ACC112 (cell line): ENCODE results near the gene ASPRV1.
"Not testable (repeated sequence)": the region's sequence is repeated elsewhere in the genome, so short reads cannot be mapped to it uniquely, and the experiment has no call there.

Experiments
- H2AFZ ChIP-seq: fragments of 200-600 bp; sonication (generic); one replicate; pipeline ENCODE4 v1.6.0; 2017; ENCODE audit warnings: antibody characterized with exemption, low read length; ENCODE audit not compliant: unreplicated experiment
- H3K27ac ChIP-seq: fragments of 200-600 bp; sonication (generic); 2 replicates; pipeline ENCODE4 v1.5.1; 2014; ENCODE audit warnings: low read depth, mild to moderate bottlenecking, antibody characterized with exemption, low read length, moderate library complexity
- H3K27me3 ChIP-seq: fragments of 200-600 bp; sonication (generic); 2 replicates; pipeline ENCODE4 v1.6.1; 2014; ENCODE audit warnings: mild to moderate bottlenecking, antibody characterized with exemption, low read length, moderate library complexity, mixed read lengths; ENCODE audit not compliant: insufficient read depth
- H3K36me3 ChIP-seq: fragments of 200-600 bp; sonication (generic); 2 replicates; pipeline ENCODE4 v1.6.1; 2016; ENCODE audit warnings: mild to moderate bottlenecking, antibody characterized with exemption, low read length, moderate library complexity, mixed read lengths; ENCODE audit not compliant: insufficient read depth
- H3K4me1 ChIP-seq: fragments of 200-600 bp; sonication (generic); one replicate; pipeline ENCODE4 v1.6.1; 2016; ENCODE audit warnings: low read length, mixed read lengths; ENCODE audit not compliant: insufficient read depth, unreplicated experiment, control insufficient read depth
- H3K4me3 ChIP-seq: fragments of 200-600 bp; sonication (generic); 2 replicates; pipeline ENCODE4 v1.5.1; 2014; ENCODE audit warnings: mild to moderate bottlenecking, low read depth, low read length
- H3K79me2 ChIP-seq: fragments of 200-600 bp; sonication (generic); one replicate; pipeline ENCODE4 v1.6.0; 2016; ENCODE audit warnings: low read length; ENCODE audit not compliant: control insufficient read depth, unreplicated experiment, insufficient read depth

The ASPRV1 gene

DNA sequence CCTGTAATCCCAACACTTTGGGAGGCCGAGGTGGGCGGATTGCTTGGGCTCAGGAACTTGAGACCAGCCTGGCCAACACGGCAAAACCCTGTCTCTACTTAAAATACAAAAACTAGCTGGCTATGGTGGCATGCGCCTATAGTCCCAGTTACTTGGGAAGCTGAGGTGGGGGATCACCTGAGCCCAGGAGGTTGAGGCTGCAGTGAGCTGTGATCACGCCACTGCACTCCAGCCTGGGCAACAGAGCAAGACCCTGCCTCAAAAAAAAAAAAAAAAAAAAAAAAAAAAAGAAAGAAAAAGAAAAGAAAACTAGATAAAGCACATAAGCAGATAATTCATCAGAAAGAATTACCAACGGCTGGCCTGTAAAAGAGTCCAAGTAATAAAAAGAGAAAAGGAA lies 39.1 kb upstream of the ASPRV1 start:
- not testable (repeated sequence) for H3K4me3 ChIP-seq, H3K36me3 ChIP-seq, H2AFZ ChIP-seq, H3K4me1 ChIP-seq, H3K27ac ChIP-seq, H3K27me3 ChIP-seq, H3K79me2 ChIP-seq

GRCh38 chr2:69998761-69999160 lies 37.3 kb upstream of the ASPRV1 start:
- Histone ChIP-seq H3K27ac (no peak overlapping the region), H2AFZ (no peak overlapping the region), H3K4me3 (no peak overlapping the region), H3K4me1 (peaks cover 9% of the 10 kb centered on the region), H3K27me3 (no peaks in the 10 kb centered on the region), H3K79me2 (no peaks in the 10 kb centered on the region), H3K36me3 (no peaks in the 10 kb centered on the region)

DNA sequence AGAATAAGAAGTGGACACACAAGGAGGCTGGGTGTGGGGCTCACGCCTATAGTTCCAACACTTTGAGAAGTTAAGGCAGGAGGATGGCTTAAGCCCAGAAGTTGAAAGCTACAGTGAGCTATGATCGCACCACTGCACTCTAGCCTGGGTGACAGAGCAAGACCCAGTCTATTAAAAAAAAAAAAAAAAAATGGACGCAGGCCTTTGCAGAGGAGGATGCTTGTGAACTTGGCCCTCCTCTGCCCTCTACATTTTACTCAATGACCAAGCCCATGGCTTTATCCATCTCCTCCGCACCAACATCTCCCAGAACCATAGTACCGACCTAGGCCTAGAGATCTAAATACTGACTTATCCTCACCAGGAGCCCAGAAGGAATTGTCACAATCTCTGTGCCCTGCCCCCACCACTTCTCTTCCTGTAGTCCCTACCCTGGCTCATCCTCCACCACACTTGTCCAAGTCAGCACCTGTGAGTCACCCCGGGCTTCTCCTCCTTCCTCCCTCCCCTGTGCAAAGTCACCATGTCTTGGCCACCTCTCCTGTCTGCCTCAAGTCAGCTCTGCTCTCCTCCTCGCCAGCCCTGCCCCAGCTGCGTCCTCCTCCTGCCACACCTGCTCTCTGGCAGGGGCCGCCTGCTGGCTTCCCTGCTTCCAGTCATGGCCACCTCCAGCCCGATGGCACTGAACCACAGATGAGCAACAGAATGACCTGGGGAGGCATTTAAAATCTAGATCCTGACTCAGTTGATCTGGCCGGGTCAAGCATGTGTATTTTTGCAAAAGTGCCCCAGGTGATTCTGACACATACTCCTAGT lies 35.8 kb upstream of the ASPRV1 start:
- Histone ChIP-seq H2AFZ (no peak overlapping the region), H3K79me2 (no peaks in the 10 kb centered on the region), H3K4me3 (no peak overlapping the region), H3K27me3 (no peaks in the 10 kb centered on the region), H3K4me1 (peaks cover 9% of the 10 kb centered on the region), H3K36me3 (no peaks in the 10 kb centered on the region), H3K27ac (no peak overlapping the region)

- no peaks in the 10 kb centered on the region for H3K36me3 ChIP-seq
- H3K27ac ChIP-seq = no peak overlapping the region
- H3K79me2 ChIP-seq = no peaks in the 10 kb centered on the region
- peaks cover 9% of the 10 kb centered on the region for H3K4me1 ChIP-seq
- H2AFZ ChIP-seq = no peak overlapping the region
- no peaks in the 10 kb centered on the region for H3K27me3 ChIP-seq
- no peak overlapping the region for H3K4me3 ChIP-seq
Measured at GRCh38 chr2:69995511-69995910, 34.1 kb upstream of the ASPRV1 start.

- Histone ChIP-seq H3K27ac (no peak overlapping the region), H3K4me1 (peaks cover 11% of the 10 kb centered on the region), H3K4me3 (no peak overlapping the region), H3K27me3 (no peaks in the 10 kb centered on the region), H3K36me3 (no peaks in the 10 kb centered on the region), H2AFZ (no peak overlapping the region), H3K79me2 (no peaks in the 10 kb centered on the region)
Measured at GRCh38 chr2:69994166-69994565, 32.7 kb upstream of the ASPRV1 start.

GRCh38 chr2:69993708-69994107 lies 32.3 kb upstream of the ASPRV1 start:
- H3K4me1 ChIP-seq = peaks cover 11% of the 10 kb centered on the region
- H3K27me3 ChIP-seq = no peaks in the 10 kb centered on the region
- no peak overlapping the region for H3K27ac ChIP-seq
- no peaks in the 10 kb centered on the region for H3K79me2 ChIP-seq
- H3K4me3 ChIP-seq = no peak overlapping the region
- no peaks in the 10 kb centered on the region for H3K36me3 ChIP-seq
- H2AFZ ChIP-seq = no peak overlapping the region

DNA sequence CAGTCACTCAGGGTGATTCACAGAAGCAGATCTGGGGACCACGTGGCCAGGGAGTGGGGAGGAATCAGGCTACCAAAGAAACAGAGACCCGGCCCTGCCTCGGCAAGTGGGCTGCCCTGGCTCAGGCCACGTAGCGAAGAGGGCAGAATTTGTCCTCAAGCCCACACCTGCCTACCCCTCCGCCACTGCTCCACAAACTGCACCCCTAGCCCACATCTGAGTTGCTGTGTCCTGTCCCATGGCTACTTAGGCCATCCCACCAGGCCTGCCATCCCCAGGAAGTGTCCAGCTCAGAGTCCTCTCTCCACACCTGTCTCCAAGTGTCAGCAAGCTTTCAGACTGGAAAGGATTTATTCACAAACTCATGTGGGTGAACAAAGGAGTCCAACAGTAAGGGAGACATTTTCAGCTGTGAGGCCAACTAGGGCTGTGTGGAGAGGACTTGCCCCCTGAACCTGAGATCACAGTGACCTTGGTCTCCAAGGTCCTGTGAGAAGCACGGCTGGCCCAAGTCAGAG lies 31.7 kb upstream of the ASPRV1 start:
- Histone ChIP-seq H2AFZ (no peak overlapping the region), H3K4me3 (no peak overlapping the region), H3K4me1 (peaks cover 11% of the 10 kb centered on the region), H3K79me2 (no peaks in the 10 kb centered on the region), H3K27me3 (no peaks in the 10 kb centered on the region), H3K36me3 (no peaks in the 10 kb centered on the region), H3K27ac (no peak overlapping the region)

- Histone ChIP-seq H3K4me1 (peaks cover 10% of the 10 kb centered on the region), H3K79me2 (no peaks in the 10 kb centered on the region), H3K27ac (no peak overlapping the region), H3K4me3 (no peak overlapping the region), H2AFZ (no peak overlapping the region), H3K36me3 (no peaks in the 10 kb centered on the region), H3K27me3 (no peaks in the 10 kb centered on the region)
Measured at GRCh38 chr2:69992310-69993047, 31.0 kb upstream of the ASPRV1 start.

GRCh38 chr2:69989441-69990105 lies 28.1 kb upstream of the ASPRV1 start:
- no peak overlapping the region for H2AFZ ChIP-seq
- H3K36me3 ChIP-seq = no peaks in the 10 kb centered on the region
- no peaks in the 10 kb centered on the region for H3K27me3 ChIP-seq
- H3K4me1 ChIP-seq = peaks cover 2% of the 10 kb centered on the region
- H3K79me2 ChIP-seq = no peaks in the 10 kb centered on the region
- H3K27ac ChIP-seq = no peak overlapping the region
- H3K4me3 ChIP-seq = no peak overlapping the region

GRCh38 chr2:69989009-69989408 lies 27.6 kb upstream of the ASPRV1 start:
- Histone ChIP-seq H3K36me3 (no peaks in the 10 kb centered on the region), H3K79me2 (no peaks in the 10 kb centered on the region), H2AFZ (no peak overlapping the region), H3K4me1 (peaks cover 2% of the 10 kb centered on the region), H3K4me3 (no peak overlapping the region), H3K27me3 (no peaks in the 10 kb centered on the region), H3K27ac (no peak overlapping the region)
